GM19468 (cell line): Measurements from ENCODE around the gene HTR3E.
"Not testable (repeated sequence)": the region's sequence is repeated elsewhere in the genome, so short reads cannot be mapped to it uniquely, and the experiment has no call there.

Experiments used
- ATAC-seq: cut with Tn5 transposase; IDR thresholded peaks from one replicate; pipeline ENCODE4 v1.9.1; 2021; ENCODE audit warnings: mild to moderate bottlenecking, moderate library complexity, moderate number of reproducible peaks; ENCODE audit not compliant: unreplicated experiment; ENCODE audit errors: extremely low read depth

Gene HTR3E

GRCh38 chr3:184096811-184097383 is at the start of gene HTR3E:
Gene HTR3E, plus strand, starts transcription at chr3:184097064. Its CDS starts 466 bp downstream, at chr3:184097530.
- ATAC-seq, result no peak

- no peak for ATAC-seq
Measured at GRCh38 chr3:184050217-184050847, 46.5 kb upstream of the HTR3E start.

- ATAC-seq, result no peak
Measured at GRCh38 chr3:184052767-184053166, 44.1 kb upstream of the HTR3E start, which contains the start of gene HTR3C. Gene HTR3C, plus strand, starts transcription at chr3:184053047. Its CDS starts 34 bp downstream, at chr3:184053081.

- ATAC-seq, result no peak
Measured at GRCh38 chr3:184058029-184058428, 38.8 kb upstream of the HTR3E start.

- ATAC-seq, result no peak
Measured at GRCh38 chr3:184059424-184059823, 37.4 kb upstream of the HTR3E start.

GRCh38 chr3:184062637-184063036 is 34.2 kb upstream of the HTR3E start:
- ATAC-seq, result no peak

GRCh38 chr3:184066211-184066610 is 30.7 kb upstream of the HTR3E start:
- no peak for ATAC-seq

- ATAC-seq, result no peak
Measured at GRCh38 chr3:184067573-184068055, 29.2 kb upstream of the HTR3E start.

GRCh38 chr3:184068344-184068743 is 28.5 kb upstream of the HTR3E start:
- no peak for ATAC-seq

GRCh38 chr3:184071142-184071541 is 25.7 kb upstream of the HTR3E start:
- ATAC-seq, result not testable (repeated sequence)

- no peak for ATAC-seq
Measured at GRCh38 chr3:184073621-184074020, 23.2 kb upstream of the HTR3E start.

- no peak for ATAC-seq
Measured at GRCh38 chr3:184075901-184076300, 21.0 kb upstream of the HTR3E start.

GRCh38 chr3:184077881-184078280 is 19.0 kb upstream of the HTR3E start:
- no peak for ATAC-seq

GRCh38 chr3:184078851-184079250 is 18.0 kb upstream of the HTR3E start:
- no peak for ATAC-seq

GRCh38 chr3:184081116-184081830 is 15.6 kb upstream of the HTR3E start:
- ATAC-seq, result no peak

GRCh38 chr3:184082034-184082433 is 14.8 kb upstream of the HTR3E start:
- no peak for ATAC-seq

- no peak for ATAC-seq
Measured at GRCh38 chr3:184082465-184082864, 14.4 kb upstream of the HTR3E start.

- no peak for ATAC-seq
Measured at GRCh38 chr3:184085389-184085852, 11.4 kb upstream of the HTR3E start.

GRCh38 chr3:184092199-184092598 is 4.7 kb upstream of the HTR3E start:
- ATAC-seq, result no peak

- no peak for ATAC-seq
Measured at GRCh38 chr3:184097556-184097955, 692 bp downstream of the HTR3E start.
